Spinal cord (tissue), 10 donors: ENCODE results near the gene CLASP2. TPM values are rescaled to one million over a fixed set of nuclear protein-coding genes. Genes with fewer than 3 reads are reported as not detected.

ENCODE experiments used
- DNase-seq, 6 donors: peaks; one replicate each; pipeline versions ENCODE4 v3.0.0 to v3.0.0-alpha.2; 2013 to 2015; ENCODE audit warnings: low spot score in 6 of 6, low read depth in 4 of 6
- H3K27ac ChIP-seq: one replicate; pipeline ENCODE4 v1.5.1; 2013; ENCODE audit warnings: low read depth, low read length, control low read depth
- H3K27me3 ChIP-seq: one replicate; pipeline ENCODE4 v1.6.1; 2013; ENCODE audit warnings: low read length; ENCODE audit not compliant: control insufficient read depth, insufficient read depth
- H3K36me3 ChIP-seq: one replicate; pipeline ENCODE4 v1.6.1; 2013; ENCODE audit warnings: low read length; ENCODE audit not compliant: control insufficient read depth, insufficient read depth
- H3K4me1 ChIP-seq: one replicate; pipeline ENCODE4 v1.6.1; 2013; ENCODE audit warnings: low read length; ENCODE audit not compliant: control insufficient read depth, insufficient read depth
- H3K4me3 ChIP-seq: one replicate; pipeline ENCODE4 v1.5.1; 2013; ENCODE audit warnings: low read depth, low read length, control low read depth
- H3K9me3 ChIP-seq: one replicate; pipeline ENCODE4 v1.6.1; 2013; ENCODE audit warnings: low read length; ENCODE audit not compliant: control insufficient read depth, insufficient read depth
- WGBS: methylation state at CpG from one replicate; pipeline ENCODE4 v1.1.5; 2013; ENCODE audit warnings: missing lambda C conversion rate; ENCODE audit not compliant: insufficient coverage; 5-methylcytosine and 5-hydroxymethylcytosine counted together
- polyA plus RNA-seq, 2 donors: library from polyadenylated mRNA; unstranded; fragments of 120-200 nt; gene quantifications; one replicate each; pipeline ENCODE4 v1.2.1, GENCODE V29; 2013; ENCODE audit not compliant: insufficient read length in 2 of 2
- total RNA-seq, 2 donors: library from RNA; depleted of rRNA in 1 of 2; stranded (reverse); fragments of 120-200 nt in 1 of 2; fragments of >200 nt in 1 of 2; gene quantifications; one replicate each; pipeline versions ENCODE4 v1.2.3 to v1.2.4, GENCODE V29; 2013 to 2014
- donor health status: healthy.

CLASP2 gene
- total and polyA plus RNA-seq, 4 donors, result 197 to 883 (median 268) TPM

GRCh38 chr3:33624756-33625155, 93.3 kb downstream of the CLASP2 start:
- DNase-seq, result no peak
- H3K9me3 ChIP-seq, result no peaks in the 10 kb centered on the region
- no peaks in the 10 kb centered on the region for H3K27me3 ChIP-seq
- no peak overlapping the region for H3K4me3 ChIP-seq
- H3K36me3 ChIP-seq, result peaks cover 6% of the 10 kb centered on the region
- H3K4me1 ChIP-seq, result no peaks in the 10 kb centered on the region
- H3K27ac ChIP-seq, result no peak overlapping the region

GRCh38 chr3:33613041-33613440, 105.0 kb downstream of the CLASP2 start:
- no peak overlapping the region for H3K27ac ChIP-seq

GRCh38 chr3:33612607-33613006, 105.4 kb downstream of the CLASP2 start:
- H3K27ac ChIP-seq, result no peak overlapping the region

More at GRCh38 chr3:33613041-33613440, 105.0 kb downstream of the CLASP2 start:
- no peaks in the 10 kb centered on the region for H3K9me3 ChIP-seq
- peaks cover 2% of the 10 kb centered on the region for H3K36me3 ChIP-seq
- no peaks in the 10 kb centered on the region for H3K4me1 ChIP-seq
- H3K27me3 ChIP-seq, result no peaks in the 10 kb centered on the region
- WGBS, result no CpG with 5 or more reads among the region's 1 CpG
- DNase-seq, result no peak
- H3K4me3 ChIP-seq, result no peak overlapping the region

GRCh38 chr3:33602829-33603228, 115.2 kb downstream of the CLASP2 start:
- no peaks in the 10 kb centered on the region for H3K27me3 ChIP-seq
- no peak overlapping the region for H3K4me3 ChIP-seq
- no peak overlapping the region for H3K27ac ChIP-seq
- DNase-seq, result no peak
- no peaks in the 10 kb centered on the region for H3K4me1 ChIP-seq
- WGBS, result 98% methylated on average over 6 of the region's 7 CpGs
- peaks cover 29% of the 10 kb centered on the region for H3K36me3 ChIP-seq
- no peaks in the 10 kb centered on the region for H3K9me3 ChIP-seq

More at GRCh38 chr3:33612607-33613006, 105.4 kb downstream of the CLASP2 start:
- Histone ChIP-seq H3K36me3 (no peaks in the 10 kb centered on the region), H3K4me1 (no peaks in the 10 kb centered on the region), H3K4me3 (no peak overlapping the region), H3K9me3 (no peaks in the 10 kb centered on the region), H3K27me3 (no peaks in the 10 kb centered on the region)
- no peak for DNase-seq
- no CpG with 5 or more reads among the region's 1 CpG for WGBS

GRCh38 chr3:33597257-33597689, 120.8 kb downstream of the CLASP2 start:
- Histone ChIP-seq H3K4me3 (no peak overlapping the region), H3K9me3 (no peaks in the 10 kb centered on the region), H3K36me3 (peaks cover 12% of the 10 kb centered on the region), H3K27ac (no peak overlapping the region), H3K27me3 (no peaks in the 10 kb centered on the region), H3K4me1 (no peaks in the 10 kb centered on the region)
- DNase-seq, result no peak
- 63% methylated on average over 1 of the region's 2 CpGs for WGBS

- H3K27me3 ChIP-seq, result no peaks in the 10 kb centered on the region
- no peak for DNase-seq
- no peak overlapping the region for H3K4me3 ChIP-seq
- H3K27ac ChIP-seq, result no peak overlapping the region
- peaks cover 10% of the 10 kb centered on the region for H3K36me3 ChIP-seq
- WGBS, result 100% methylated on average over 1 of the region's 1 CpG
- H3K9me3 ChIP-seq, result no peaks in the 10 kb centered on the region
- H3K4me1 ChIP-seq, result no peaks in the 10 kb centered on the region
Measured at GRCh38 chr3:33592999-33593398, 125.1 kb downstream of the CLASP2 start.

- Histone ChIP-seq H3K36me3 (peaks cover 22% of the 10 kb centered on the region), H3K27ac (no peak overlapping the region), H3K4me3 (no peak overlapping the region), H3K27me3 (no peaks in the 10 kb centered on the region), H3K9me3 (no peaks in the 10 kb centered on the region), H3K4me1 (no peaks in the 10 kb centered on the region)
- no peak for DNase-seq
- WGBS, result no CpG with 5 or more reads among the region's 2 CpGs
Measured at GRCh38 chr3:33590541-33590940, 127.5 kb downstream of the CLASP2 start.

- DNase-seq, result no peak
- no peak overlapping the region for H3K27ac ChIP-seq
- WGBS, result 100% methylated on average over 1 of the region's 3 CpGs
- H3K9me3 ChIP-seq, result no peaks in the 10 kb centered on the region
- H3K27me3 ChIP-seq, result no peaks in the 10 kb centered on the region
- H3K4me3 ChIP-seq, result no peak overlapping the region
- no peaks in the 10 kb centered on the region for H3K4me1 ChIP-seq
- H3K36me3 ChIP-seq, result peaks cover 33% of the 10 kb centered on the region
Measured at GRCh38 chr3:33586402-33586801, 131.7 kb downstream of the CLASP2 start.

- Histone ChIP-seq H3K9me3 (no peaks in the 10 kb centered on the region), H3K27ac (no peak overlapping the region), H3K4me1 (no peaks in the 10 kb centered on the region), H3K36me3 (peaks cover 30% of the 10 kb centered on the region), H3K4me3 (no peak overlapping the region), H3K27me3 (no peaks in the 10 kb centered on the region)
- DNase-seq, result no peak
- no CpG with 5 or more reads among the region's 3 CpGs for WGBS
Measured at GRCh38 chr3:33582234-33582633, 135.8 kb downstream of the CLASP2 start.

GRCh38 chr3:33581666-33582065, 136.4 kb downstream of the CLASP2 start:
- Histone ChIP-seq H3K4me3 (no peak overlapping the region), H3K9me3 (no peaks in the 10 kb centered on the region), H3K27me3 (no peaks in the 10 kb centered on the region), H3K4me1 (no peaks in the 10 kb centered on the region), H3K36me3 (peaks cover 24% of the 10 kb centered on the region), H3K27ac (no peak overlapping the region)
- WGBS, result 82% methylated on average over 10 of the region's 10 CpGs
- no peak for DNase-seq
